Measurements from ENCODE around the gene PRPS1. TPM values are rescaled to one million over a fixed set of nuclear protein-coding genes. Genes with fewer than 3 reads are reported as not detected.

Gene PRPS1
- polyA plus RNA-seq, 1 donor: 27.5 TPM

DNA sequence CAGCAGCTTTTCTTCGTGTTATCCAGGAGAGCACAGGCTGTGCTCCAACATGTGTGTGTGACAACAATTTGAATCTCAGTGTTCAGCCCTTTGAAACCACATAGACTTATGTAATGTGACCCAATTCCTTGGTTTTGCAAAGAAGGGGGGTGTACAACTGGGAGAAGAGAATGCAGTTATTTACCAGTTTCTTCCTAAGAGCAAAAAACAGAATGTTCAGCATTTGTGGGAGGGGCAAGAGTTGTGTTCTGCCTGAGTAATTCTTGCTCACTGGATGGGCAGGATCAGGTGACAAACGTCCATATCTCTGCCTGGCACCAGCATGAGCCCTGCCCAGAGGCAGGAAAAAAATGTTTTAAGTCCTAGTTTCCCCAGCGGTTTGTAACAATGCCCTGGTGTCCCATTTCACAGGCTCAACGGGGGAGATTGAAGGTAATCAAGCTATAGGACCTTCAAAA, 72.0 kb downstream of the PRPS1 start:
- DNase-seq: no peak
- no peak overlapping the region for H3K27ac ChIP-seq (ENCODE audit: low read length)
- no CpG with 5 or more reads among the region's 4 CpGs for WGBS (ENCODE audit: insufficient coverage, low lambda C conversion rate)

More for the DNA sequence above, 72.0 kb downstream of the PRPS1 start:
- H3K4me1 ChIP-seq (ENCODE audit: control insufficient read depth, insufficient read depth, low read length): peaks cover 11% of the 10 kb centered on the region
- no peak overlapping the region for H3K4me3 ChIP-seq (ENCODE audit: low read length)
- no peaks in the 10 kb centered on the region for H3K36me3 ChIP-seq (ENCODE audit: control insufficient read depth, insufficient read depth, low read length)
- H3K9me3 ChIP-seq (ENCODE audit: control insufficient read depth, low read depth, low read length): no peaks in the 10 kb centered on the region
- H3K27me3 ChIP-seq (ENCODE audit: control insufficient read depth, insufficient read depth, low read length): no peaks in the 10 kb centered on the region

Other genes with a start within 250 kb of the PRPS1 start
- 0.30 TPM for gene FRMPD3, start 178.9 kb upstream of the PRPS1 start, polyA plus RNA-seq
- gene TSC22D3, start 147.3 kb downstream of the PRPS1 start, polyA plus RNA-seq: 75.5 TPM
- gene NCBP2L, start 149.2 kb downstream of the PRPS1 start, polyA plus RNA-seq: 0.03 TPM
- gene MID2, start 197.4 kb downstream of the PRPS1 start, polyA plus RNA-seq: 7.4 TPM